ENCODE results near the gene FARS2. TPM values are rescaled to one million over a fixed set of nuclear protein-coding genes. Genes with fewer than 3 reads are reported as not detected.

FARS2 gene
- total RNA-seq, 2 donors from 2014 or later, result 16.2 to 18.3 TPM

- Mint-ChIP-seq H3K4me3 (no peak overlapping the region), H3K9me3 (no peaks in the 10 kb centered on the region), H3K27ac (no peak overlapping the region), H3K27me3 (ENCODE audit: insufficient read depth) (no peaks in the 10 kb centered on the region), H3K36me3 (ENCODE audit: low read depth) (no peaks in the 10 kb centered on the region), H3K4me1 (peaks cover 15% of the 10 kb centered on the region)
- Histone ChIP-seq H3K9me3 (ENCODE audit: control insufficient read depth, low read length) (no peaks in the 10 kb centered on the region), H3K36me3 (ENCODE audit: control insufficient read depth, insufficient read depth, low read length) (no peaks in the 10 kb centered on the region), H3K27me3 (ENCODE audit: control insufficient read depth, insufficient read depth, low read length, poor library complexity, severe bottlenecking) (no peaks in the 10 kb centered on the region), H3K27ac (ENCODE audit: low read depth, low read length) (no peak overlapping the region), H3K4me3 (ENCODE audit: low read length) (no peak overlapping the region), H3K9ac (ENCODE audit: extremely low read depth, low read length, poor library complexity, severe bottlenecking) (no peak overlapping the region), H3K4me1 (ENCODE audit: control insufficient read depth, insufficient read depth, low read length) (peaks cover 2% of the 10 kb centered on the region)
- no peak for DNase-seq
- TF ChIP-seq CTCF (conservative IDR thresholded peaks at IDR 0.05), result no peak
- 95 to 100% methylated on average over 2 of the region's 2 CpGs for WGBS, 2 experiments (ENCODE audit: insufficient coverage in 1 of 2, insufficient read length in 1 of 2)
Observed at GRCh38 chr6:5287966-5288297, 26.6 kb downstream of the FARS2 start.

DNA sequence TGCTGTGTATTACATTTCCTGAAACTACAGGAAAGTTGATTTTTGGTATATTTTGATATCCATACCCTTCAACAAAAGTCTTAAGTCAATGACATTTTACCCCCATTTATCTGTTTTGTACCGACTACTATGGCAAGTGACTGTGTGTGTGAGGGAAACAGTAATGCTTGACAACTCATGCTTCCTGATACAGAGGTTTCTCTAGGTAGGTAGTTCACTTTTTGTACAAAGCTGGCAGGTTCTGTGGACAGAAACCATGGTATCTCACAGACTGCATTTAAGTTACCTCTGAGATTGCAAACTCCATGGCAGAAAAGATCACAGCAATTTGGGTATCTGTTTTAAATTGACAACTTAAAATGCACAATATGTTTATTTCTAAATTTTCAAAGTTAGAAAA, 28.8 kb downstream of the FARS2 start:
- H3K4me1 ChIP-seq (ENCODE audit: control insufficient read depth, insufficient read depth, low read length), result no peaks in the 10 kb centered on the region
- Mint-ChIP-seq H3K4me3 (no peak overlapping the region), H3K27ac (no peak overlapping the region), H3K4me1 (peaks cover 16% of the 10 kb centered on the region), H3K9me3 (no peaks in the 10 kb centered on the region), H3K27me3 (ENCODE audit: insufficient read depth) (no peaks in the 10 kb centered on the region), H3K36me3 (ENCODE audit: low read depth) (no peaks in the 10 kb centered on the region)
- no peaks in the 10 kb centered on the region for H3K36me3 ChIP-seq (ENCODE audit: control insufficient read depth, insufficient read depth, low read length)
- DNase-seq, result no peak
- no peak overlapping the region for H3K27ac ChIP-seq (ENCODE audit: low read depth, low read length)
- no peaks in the 10 kb centered on the region for H3K9me3 ChIP-seq (ENCODE audit: control insufficient read depth, low read length)
- TF ChIP-seq CTCF (conservative IDR thresholded peaks at IDR 0.05), result no peak
- no peak overlapping the region for H3K4me3 ChIP-seq (ENCODE audit: low read length)
- H3K27me3 ChIP-seq (ENCODE audit: control insufficient read depth, insufficient read depth, low read length, poor library complexity, severe bottlenecking), result no peaks in the 10 kb centered on the region
- WGBS, 2 experiments (ENCODE audit: insufficient coverage in 1 of 2, insufficient read length in 1 of 2), result 100% methylated on average over 1 of the region's 1 CpG; no CpG with 5 or more reads in 1 of the 2 experiments
- H3K9ac ChIP-seq (ENCODE audit: extremely low read depth, low read length, poor library complexity, severe bottlenecking), result no peak overlapping the region

GRCh38 chr6:5290500-5290899, 29.2 kb downstream of the FARS2 start:
- no peaks in the 10 kb centered on the region for H3K36me3 Mint-ChIP-seq (ENCODE audit: low read depth)
- no peaks in the 10 kb centered on the region for H3K36me3 ChIP-seq (ENCODE audit: control insufficient read depth, insufficient read depth, low read length)
- no peaks in the 10 kb centered on the region for H3K9me3 Mint-ChIP-seq
- H3K27ac Mint-ChIP-seq, result no peak overlapping the region
- no peak overlapping the region for H3K4me3 ChIP-seq (ENCODE audit: low read length)
- no peaks in the 10 kb centered on the region for H3K9me3 ChIP-seq (ENCODE audit: control insufficient read depth, low read length)
- no peak for TF ChIP-seq CTCF (conservative IDR thresholded peaks at IDR 0.05)
- no peak for DNase-seq
- no peaks in the 10 kb centered on the region for H3K27me3 ChIP-seq (ENCODE audit: control insufficient read depth, insufficient read depth, low read length, poor library complexity, severe bottlenecking)
- H3K4me1 ChIP-seq (ENCODE audit: control insufficient read depth, insufficient read depth, low read length), result no peaks in the 10 kb centered on the region
- no peak overlapping the region for H3K9ac ChIP-seq (ENCODE audit: extremely low read depth, low read length, poor library complexity, severe bottlenecking)
- H3K27me3 Mint-ChIP-seq (ENCODE audit: insufficient read depth), result no peaks in the 10 kb centered on the region
- no peak overlapping the region for H3K27ac ChIP-seq (ENCODE audit: low read depth, low read length)
- H3K4me3 Mint-ChIP-seq, result no peak overlapping the region
- H3K4me1 Mint-ChIP-seq, result peaks cover 16% of the 10 kb centered on the region
